Stimulated activated naive B cell treated with anti-CD40 and anti-IgM and Interleukin-4, amounts not matched to agents 10 μg/mL and 1 μg/mL and 100 μg/mL, for 72 hours (primary cell): ENCODE measurements around the gene PKIG.
"Not testable (repeated sequence)": the region's sequence is repeated elsewhere in the genome, so short reads cannot be mapped to it uniquely, and the experiment has no call there.

ENCODE experiments used
- ATAC-seq, 2 donors: fragments of 150-1000 bp; cut with Tn5 transposase; replicated peaks; 2 replicates each; pipeline ENCODE4 v1.10.0; 2021; ENCODE audit warnings: moderate library complexity in 1 of 2
- DNase-seq: peaks from one replicate; pipeline ENCODE4 v3.0.0; 2021
- H3K27ac Mint-ChIP-seq: one replicate; pipeline ENCODE4 v1.8.0; 2022; ENCODE audit warnings: mild to moderate bottlenecking, mixed read lengths
- H3K27me3 Mint-ChIP-seq, 2 donors: one replicate each; pipeline ENCODE4 v1.8.0; 2022; ENCODE audit warnings: mixed read lengths in 2 of 2
- H3K36me3 Mint-ChIP-seq, 2 donors: one replicate each; pipeline ENCODE4 v1.8.0; 2022; ENCODE audit warnings: mixed read lengths in 2 of 2, mild to moderate bottlenecking in 1 of 2
- H3K4me1 Mint-ChIP-seq, 2 donors: one replicate each; pipeline ENCODE4 v1.8.0; 2022; ENCODE audit warnings: mixed read lengths in 2 of 2, mild to moderate bottlenecking in 1 of 2
- H3K4me3 Mint-ChIP-seq, 2 donors: one replicate each; pipeline ENCODE4 v1.8.0; 2022; ENCODE audit warnings: mild to moderate bottlenecking in 2 of 2, mixed read lengths in 2 of 2, moderate library complexity in 1 of 2
- H3K9me3 Mint-ChIP-seq, 2 donors: one replicate each; pipeline ENCODE4 v1.8.0; 2022; ENCODE audit warnings: mixed read lengths in 2 of 2, mild to moderate bottlenecking in 1 of 2

Gene PKIG

GRCh38 chr20:44581515-44581914 lies 864 bp upstream of the PKIG start:
- Mint-ChIP-seq H3K9me3 (peaks cover 0 to 2% of the 10 kb centered on the region in 2 donors), H3K4me1 (peaks cover 50 to 79% of the 10 kb centered on the region in 2 donors)
- ATAC-seq: no peak

GRCh38 chr20:44583157-44583556 lies 778 bp downstream of the PKIG start:
- ATAC-seq (no peak), DNase-seq (no peak)
- no peaks in the 10 kb centered on the region for H3K27me3 Mint-ChIP-seq
- peaks cover 0 to 4% of the 10 kb centered on the region in 2 donors for H3K9me3 Mint-ChIP-seq
- H3K36me3 Mint-ChIP-seq: peaks cover 9 to 22% of the 10 kb centered on the region in 2 donors
- peak overlapping the region; percentile 97 for H3K27ac Mint-ChIP-seq
- H3K4me3 Mint-ChIP-seq: peak overlapping the region; percentile 89 to 90
- H3K4me1 Mint-ChIP-seq: peaks cover 58 to 88% of the 10 kb centered on the region in 2 donors

More at GRCh38 chr20:44581515-44581914, 864 bp upstream of the PKIG start:
- peak overlapping the region; percentile 97 for H3K27ac Mint-ChIP-seq
- peaks cover 4 to 18% of the 10 kb centered on the region in 2 donors for H3K36me3 Mint-ChIP-seq
- peak overlapping the region; percentile 89 to 90 for H3K4me3 Mint-ChIP-seq
- DNase-seq: no peak
- H3K27me3 Mint-ChIP-seq: no peaks in the 10 kb centered on the region

GRCh38 chr20:44584162-44584561 lies 1.8 kb downstream of the PKIG start:
- no peak for DNase-seq
- H3K27ac Mint-ChIP-seq: peak overlapping the region; percentile 97
- H3K9me3 Mint-ChIP-seq: peaks cover 0 to 5% of the 10 kb centered on the region in 2 donors
- no peaks in the 10 kb centered on the region for H3K27me3 Mint-ChIP-seq
- peaks cover 57 to 85% of the 10 kb centered on the region in 2 donors for H3K4me1 Mint-ChIP-seq
- H3K36me3 Mint-ChIP-seq: peaks cover 13 to 26% of the 10 kb centered on the region in 2 donors
- peak; percentile 26 to 28 for ATAC-seq
- H3K4me3 Mint-ChIP-seq: peak overlapping the region; percentile 89 to 90

- Mint-ChIP-seq H3K36me3 (peaks cover 20 to 35% of the 10 kb centered on the region in 2 donors), H3K27ac (peak overlapping the region; percentile 97), H3K27me3 (no peaks in the 10 kb centered on the region), H3K4me1 (peaks cover 52 to 74% of the 10 kb centered on the region in 2 donors), H3K4me3 (peak overlapping the region; percentile 89 to 90), H3K9me3 (peaks cover 0 to 5% of the 10 kb centered on the region in 2 donors)
- ATAC-seq (peak; percentile 32 to 38), DNase-seq (no peak)
Measured at GRCh38 chr20:44585057-44585963, 2.9 kb downstream of the PKIG start.

GRCh38 chr20:44586289-44586911 lies 4.0 kb downstream of the PKIG start:
- no peaks in the 10 kb centered on the region for H3K27me3 Mint-ChIP-seq
- H3K9me3 Mint-ChIP-seq: peaks cover 0 to 5% of the 10 kb centered on the region in 2 donors
- H3K36me3 Mint-ChIP-seq: peaks cover 29 to 45% of the 10 kb centered on the region in 2 donors
- peak overlapping the region; percentile 97 for H3K27ac Mint-ChIP-seq
- peak overlapping the region; percentile 89 to 90 for H3K4me3 Mint-ChIP-seq
- ATAC-seq (peak; percentile 74 to 85), DNase-seq (peak; percentile 87)
- H3K4me1 Mint-ChIP-seq: peaks cover 48 to 63% of the 10 kb centered on the region in 2 donors

GRCh38 chr20:44587035-44587980 lies 4.9 kb downstream of the PKIG start:
- Mint-ChIP-seq H3K36me3 (peaks cover 29 to 53% of the 10 kb centered on the region in 2 donors), H3K9me3 (peaks cover 0 to 5% of the 10 kb centered on the region in 2 donors), H3K4me3 (peak overlapping the region; percentile 89 to 90), H3K27me3 (no peaks in the 10 kb centered on the region), H3K4me1 (peaks cover 45 to 54% of the 10 kb centered on the region in 2 donors), H3K27ac (peak overlapping the region; percentile 97)
- no peak for DNase-seq
- peak; percentile 15 to 33 for ATAC-seq

GRCh38 chr20:44588321-44588720 lies 5.9 kb downstream of the PKIG start:
- H3K9me3 Mint-ChIP-seq, H3K27me3 Mint-ChIP-seq, DNase-seq, ATAC-seq: not testable (repeated sequence)
- peak overlapping the region; percentile 89 to 90 for H3K4me3 Mint-ChIP-seq
- peaks cover 48 to 52% of the 10 kb centered on the region in 2 donors for H3K4me1 Mint-ChIP-seq
- H3K36me3 Mint-ChIP-seq: peaks cover 34 to 58% of the 10 kb centered on the region in 2 donors
- H3K27ac Mint-ChIP-seq: peak overlapping the region; percentile 97

GRCh38 chr20:44589537-44589936 lies 7.2 kb downstream of the PKIG start:
- no peak for ATAC-seq
- Mint-ChIP-seq H3K27me3 (no peaks in the 10 kb centered on the region), H3K36me3 (peaks cover 41 to 67% of the 10 kb centered on the region in 2 donors), H3K27ac (peak overlapping the region; percentile 27), H3K4me3 (no peak overlapping the region), H3K9me3 (peaks cover 0 to 5% of the 10 kb centered on the region in 2 donors), H3K4me1 (peaks cover 41 to 57% of the 10 kb centered on the region in 2 donors)
- no peak for DNase-seq

- ATAC-seq: peak; percentile 22 to 31
- Mint-ChIP-seq H3K27me3 (no peaks in the 10 kb centered on the region), H3K4me1 (peaks cover 25 to 55% of the 10 kb centered on the region in 2 donors), H3K36me3 (peaks cover 48 to 63% of the 10 kb centered on the region in 2 donors), H3K4me3 (peak overlapping the region; percentile 29 to 53), H3K27ac (peak overlapping the region; percentile 86), H3K9me3 (peaks cover 0 to 5% of the 10 kb centered on the region in 2 donors)
- no peak for DNase-seq
Measured at GRCh38 chr20:44590980-44591778, 8.8 kb downstream of the PKIG start.

- Mint-ChIP-seq H3K36me3 (peaks cover 48 to 69% of the 10 kb centered on the region in 2 donors), H3K27me3 (no peaks in the 10 kb centered on the region), H3K4me3 (no peak overlapping the region), H3K4me1 (peaks cover 13 to 59% of the 10 kb centered on the region in 2 donors), H3K9me3 (peaks cover 0 to 5% of the 10 kb centered on the region in 2 donors), H3K27ac (peak overlapping the region; percentile 79)
- no peak for DNase-seq
- no peak for ATAC-seq
Measured at GRCh38 chr20:44592366-44592765, 10.0 kb downstream of the PKIG start.

GRCh38 chr20:44593751-44594150 lies 11.4 kb downstream of the PKIG start:
- Mint-ChIP-seq H3K27me3 (no peaks in the 10 kb centered on the region), H3K36me3 (peaks cover 44 to 70% of the 10 kb centered on the region in 2 donors), H3K4me1 (peaks cover 0 to 63% of the 10 kb centered on the region in 2 donors), H3K9me3 (no peaks in the 10 kb centered on the region), H3K27ac (peak overlapping the region; percentile 98), H3K4me3 (peak overlapping the region in 1 of 2 donors; percentile 70)
- DNase-seq (no peak), ATAC-seq (no peak)

GRCh38 chr20:44594730-44595129 lies 12.4 kb downstream of the PKIG start:
- DNase-seq (peak; percentile 69), ATAC-seq (peak; percentile 80 to 83)
- peaks cover 42 to 73% of the 10 kb centered on the region in 2 donors for H3K36me3 Mint-ChIP-seq
- peak overlapping the region; percentile 61 to 70 for H3K4me3 Mint-ChIP-seq
- peak overlapping the region; percentile 98 for H3K27ac Mint-ChIP-seq
- H3K9me3 Mint-ChIP-seq: no peaks in the 10 kb centered on the region
- peaks cover 0 to 64% of the 10 kb centered on the region in 2 donors for H3K4me1 Mint-ChIP-seq
- H3K27me3 Mint-ChIP-seq: no peaks in the 10 kb centered on the region

GRCh38 chr20:44596010-44596409 lies 13.6 kb downstream of the PKIG start:
- Mint-ChIP-seq H3K4me1 (peaks cover 0 to 73% of the 10 kb centered on the region in 2 donors), H3K4me3 (peak overlapping the region; percentile 55 to 60), H3K27me3 (no peaks in the 10 kb centered on the region), H3K36me3 (peaks cover 44 to 72% of the 10 kb centered on the region in 2 donors), H3K27ac (peak overlapping the region; percentile 96), H3K9me3 (no peaks in the 10 kb centered on the region)
- ATAC-seq: no peak
- no peak for DNase-seq
